ENCODE results near the gene LRRN4. TPM values are rescaled to one million over a fixed set of nuclear protein-coding genes. Genes with fewer than 3 reads are reported as not detected.

Gene LRRN4
- polyA plus RNA-seq, 1 donor: 0.19 TPM

Other genes starting within 250 kb of the LRRN4 start
- 0.20 TPM for gene CHGB, start 142.6 kb downstream of the LRRN4 start, polyA plus RNA-seq (ENCODE audit: insufficient read length)
- gene TRMT6, start 103.5 kb downstream of the LRRN4 start, polyA plus RNA-seq (ENCODE audit: insufficient read length): 11.1 TPM
- gene MCM8, start 103.4 kb downstream of the LRRN4 start, polyA plus RNA-seq (ENCODE audit: insufficient read length): 8.3 TPM
- 59.6 TPM for gene CRLS1, start 47.9 kb downstream of the LRRN4 start, polyA plus RNA-seq (ENCODE audit: insufficient read length)
- 0.18 TPM for gene FERMT1, start 69.0 kb upstream of the LRRN4 start, polyA plus RNA-seq (ENCODE audit: insufficient read length)

All from forelimb muscle (tissue), 1 donor.